GM12864 (cell line): ENCODE data around the gene NXPH4.
A peak's percentile ranks its signal among the peaks of the same experiment; 100 is the strongest.

Source experiments
- DNase-seq: peaks from one replicate; pipeline ENCODE4 v3.0.0-alpha.2; 2011; ENCODE audit warnings: low read depth
- H3K4me3 ChIP-seq: 2 replicates; pipeline ENCODE4 v1.5.1; 2011; ENCODE audit warnings: mild to moderate bottlenecking, low read depth, low read length, control low read depth
- CTCF ChIP-seq: IDR thresholded peaks from 2 replicates; pipeline ENCODE4 v1.5.1; 2011; ENCODE audit warnings: low read depth, mild to moderate bottlenecking, moderate library complexity, low read length, control low read depth, inconsistent platforms; ENCODE audit errors: missing control alignments

Gene NXPH4

GRCh38 chr12:57222286-57223190 lies 5.9 kb downstream of the NXPH4 start:
- DNase-seq, result no peak
- no peak for TF ChIP-seq CTCF
- H3K4me3 ChIP-seq, result no peak overlapping the region

- TF ChIP-seq CTCF, result no peak
- H3K4me3 ChIP-seq, result no peak overlapping the region
- DNase-seq, result no peak
These were observed 6.9 kb downstream of the NXPH4 start for GRCh38 chr12:57223191-57224165.

GRCh38 chr12:57224278-57224972 lies 7.8 kb downstream of the NXPH4 start:
- TF ChIP-seq CTCF, result no peak
- H3K4me3 ChIP-seq, result no peak overlapping the region
- DNase-seq, result no peak

- no peak overlapping the region; the same call in 1 of the 2 replicates for H3K4me3 ChIP-seq
- DNase-seq, result no peak
- TF ChIP-seq CTCF, result peak; percentile 60
These were observed 8.5 kb downstream of the NXPH4 start for GRCh38 chr12:57224973-57225679.

GRCh38 chr12:57225680-57226210 lies 9.2 kb downstream of the NXPH4 start:
- no peak for TF ChIP-seq CTCF
- no peak for DNase-seq
- H3K4me3 ChIP-seq, result no peak overlapping the region
